ENCODE results near the gene DHX35. TPM values are rescaled to one million over a fixed set of nuclear protein-coding genes. Genes with fewer than 3 reads are reported as not detected.

Gene DHX35
- polyA plus RNA-seq, 3 donors = 1.6 to 11.2 (median 2.7) TPM

DNA sequence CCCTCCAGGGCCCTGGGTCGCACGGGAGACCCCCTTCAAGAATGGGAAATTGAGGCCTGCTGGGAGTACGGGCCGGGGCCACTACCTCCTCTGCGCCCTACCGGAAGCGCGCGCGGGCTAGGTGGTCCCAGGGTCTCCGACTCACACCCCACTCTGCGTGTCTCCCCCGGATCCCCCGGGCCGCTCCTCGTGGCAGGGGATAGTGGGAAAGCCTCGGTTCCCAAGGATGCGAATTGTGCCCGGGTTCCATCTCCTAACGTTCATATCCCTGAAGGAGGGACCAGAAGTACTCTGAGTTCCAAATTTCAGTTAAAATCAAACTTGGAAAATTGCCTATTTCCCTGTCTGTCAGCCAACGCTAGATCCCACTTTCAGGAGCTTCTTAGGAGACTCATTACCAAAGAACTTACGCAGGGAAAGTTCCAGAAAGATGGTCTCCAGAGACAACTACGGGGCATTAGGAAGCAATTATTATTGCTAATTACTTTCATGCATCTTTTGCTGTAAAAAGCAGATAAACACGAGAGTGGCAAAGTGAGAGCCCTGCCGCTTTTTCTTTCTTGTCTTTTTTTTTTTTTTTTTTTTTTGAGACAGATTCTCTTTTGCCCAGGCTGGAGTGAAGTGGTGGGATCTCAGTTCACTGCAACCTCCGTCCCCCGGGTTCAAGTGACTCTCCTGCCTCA is 35.1 kb upstream of the DHX35 start:
- Histone ChIP-seq H4K20me1 (ENCODE audit: insufficient read depth, low read length) (no peaks in the 10 kb centered on the region), H3K27ac (ENCODE audit: low read depth in 1 of 2, low read length in 2 of 2) (no peak overlapping the region), H3K79me2 (ENCODE audit: insufficient read depth, low read length) (peaks cover 56% of the 10 kb centered on the region), H2AFZ (ENCODE audit: insufficient read depth, low read depth, low read length, poor library complexity, severe bottlenecking) (peak overlapping the region; percentile 85), H3K4me1 (ENCODE audit: control insufficient read depth in 1 of 2, insufficient read depth in 2 of 2, low read length in 2 of 2) (peaks cover 25 to 31% of the 10 kb centered on the region in 2 donors), H3K36me3 (replicated peaks in 1 of 2; ENCODE audit: control insufficient read depth in 1 of 2, insufficient read depth in 2 of 2, low read length in 2 of 2) (peaks cover 0 to 5% of the 10 kb centered on the region in 2 donors), H3K27me3 (ENCODE audit: control insufficient read depth in 2 of 2, insufficient read depth in 2 of 2, low read length in 2 of 2) (no peaks in the 10 kb centered on the region), H3K9ac (ENCODE audit: insufficient read depth, low read length, poor library complexity, severe bottlenecking) (peak overlapping the region; percentile 66), H3K4me3 (replicated peaks in 1 of 3; ENCODE audit: low read depth in 2 of 3, low read length in 3 of 3) (peak overlapping the region; percentile 37 to 86 (median 80)), H3K4me2 (replicated peaks; ENCODE audit: extremely low read depth, low read length, poor library complexity, severe bottlenecking) (peak overlapping the region; percentile 99), H3K9me3 (replicated peaks in 1 of 2; ENCODE audit: control insufficient read depth in 1 of 2, insufficient read depth in 1 of 2, low read length in 2 of 2) (no peaks in the 10 kb centered on the region)
- DNase-seq = no peak
- Mint-ChIP-seq H3K9me3 (peaks cover 0 to 5% (median 0%) of the 10 kb centered on the region in 7 donors), H3K4me1 (peaks cover 44% of the 10 kb centered on the region), H3K27me3 (ENCODE audit: low read depth in 3 of 3) (no peaks in the 10 kb centered on the region), H3K4me3 (peak overlapping the region; percentile 78 to 87), H3K27ac (peak overlapping the region in 1 of 7 donors; percentile 30), H3K36me3 (peaks cover 5 to 8% of the 10 kb centered on the region in 2 donors)
- TF ChIP-seq, protein P1, sequence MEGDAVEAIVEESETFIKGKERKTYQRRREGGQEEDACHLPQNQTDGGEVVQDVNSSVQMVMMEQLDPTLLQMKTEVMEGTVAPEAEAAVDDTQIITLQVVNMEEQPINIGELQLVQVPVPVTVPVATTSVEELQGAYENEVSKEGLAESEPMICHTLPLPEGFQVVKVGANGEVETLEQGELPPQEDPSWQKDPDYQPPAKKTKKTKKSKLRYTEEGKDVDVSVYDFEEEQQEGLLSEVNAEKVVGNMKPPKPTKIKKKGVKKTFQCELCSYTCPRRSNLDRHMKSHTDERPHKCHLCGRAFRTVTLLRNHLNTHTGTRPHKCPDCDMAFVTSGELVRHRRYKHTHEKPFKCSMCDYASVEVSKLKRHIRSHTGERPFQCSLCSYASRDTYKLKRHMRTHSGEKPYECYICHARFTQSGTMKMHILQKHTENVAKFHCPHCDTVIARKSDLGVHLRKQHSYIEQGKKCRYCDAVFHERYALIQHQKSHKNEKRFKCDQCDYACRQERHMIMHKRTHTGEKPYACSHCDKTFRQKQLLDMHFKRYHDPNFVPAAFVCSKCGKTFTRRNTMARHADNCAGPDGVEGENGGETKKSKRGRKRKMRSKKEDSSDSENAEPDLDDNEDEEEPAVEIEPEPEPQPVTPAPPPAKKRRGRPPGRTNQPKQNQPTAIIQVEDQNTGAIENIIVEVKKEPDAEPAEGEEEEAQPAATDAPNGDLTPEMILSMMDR (IDR thresholded peaks at IDR 0.05) = no peak
- intact Hi-C loops (cut with micrococcal nuclease) = loop anchor here (2.0 to 5.0 kb wide), 2 partner anchors 35 to 36 kb away; partner anchors contain the start of gene DHX35 (in 2 of the 2)
- 1% methylated on average over 14 of the region's 27 CpGs for WGBS (ENCODE audit: insufficient coverage)

DNA sequence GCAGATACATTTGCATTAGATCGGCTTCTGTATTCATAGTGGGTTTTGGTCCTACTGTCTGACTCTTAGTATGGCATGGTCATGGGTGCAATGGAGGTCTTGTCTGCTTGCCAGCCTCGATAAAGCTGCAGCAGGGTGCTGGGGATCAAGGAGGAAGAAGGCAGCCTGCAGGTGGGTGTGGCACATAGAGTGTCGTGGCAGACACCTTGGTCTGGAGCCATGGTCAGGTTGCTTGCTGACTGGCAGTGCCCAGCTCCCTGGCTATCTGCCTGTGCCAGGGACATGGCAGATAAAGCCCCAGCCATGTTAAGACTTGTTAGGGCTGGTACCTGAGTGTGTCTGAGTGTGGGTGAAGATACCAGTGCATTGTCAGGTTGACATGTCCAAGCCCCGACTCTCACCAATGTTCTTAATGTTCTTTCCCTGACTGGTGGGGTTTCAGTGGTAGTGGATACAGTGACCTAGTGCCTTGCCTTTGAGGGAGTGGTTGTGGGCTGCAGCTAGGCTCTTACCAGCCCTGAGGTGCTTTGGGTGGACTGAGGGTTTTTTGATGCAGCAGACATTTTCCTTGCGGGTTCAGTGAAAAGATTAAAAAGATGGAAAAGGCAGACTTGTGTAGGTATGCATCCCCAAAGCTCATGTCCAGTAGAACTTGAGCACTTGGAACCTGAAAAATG is 34.1 kb upstream of the DHX35 start:
- no peak for DNase-seq
- H3K4me3 ChIP-seq (replicated peaks in 1 of 3; ENCODE audit: low read depth in 2 of 3, low read length in 3 of 3) = peak overlapping the region in 1 of 3 experiments; percentile 4
- peaks cover 25 to 31% of the 10 kb centered on the region in 2 donors for H3K4me1 ChIP-seq (ENCODE audit: control insufficient read depth in 1 of 2, insufficient read depth in 2 of 2, low read length in 2 of 2)
- Mint-ChIP-seq H3K27ac (no peak overlapping the region), H3K4me1 (peaks cover 50% of the 10 kb centered on the region), H3K9me3 (peaks cover 0 to 5% (median 0%) of the 10 kb centered on the region in 7 donors), H3K27me3 (ENCODE audit: low read depth in 3 of 3) (no peaks in the 10 kb centered on the region), H3K4me3 (peak overlapping the region; percentile 42 to 45), H3K36me3 (peaks cover 5 to 8% of the 10 kb centered on the region in 2 donors)
- peak overlapping the region; percentile 11 for H3K4me2 ChIP-seq (replicated peaks; ENCODE audit: extremely low read depth, low read length, poor library complexity, severe bottlenecking)
- whole genome bisulfite sequencing (ENCODE audit: insufficient coverage) = 68% methylated on average over 4 of the region's 5 CpGs
- no peaks in the 10 kb centered on the region for H3K27me3 ChIP-seq (ENCODE audit: control insufficient read depth in 2 of 2, insufficient read depth in 2 of 2, low read length in 2 of 2)
- no peaks in the 10 kb centered on the region for H4K20me1 ChIP-seq (ENCODE audit: insufficient read depth, low read length)
- H3K79me2 ChIP-seq (ENCODE audit: insufficient read depth, low read length) = peaks cover 65% of the 10 kb centered on the region
- no peaks in the 10 kb centered on the region for H3K9me3 ChIP-seq (replicated peaks in 1 of 2; ENCODE audit: control insufficient read depth in 1 of 2, insufficient read depth in 1 of 2, low read length in 2 of 2)
- TF ChIP-seq, protein P1 (IDR thresholded peaks at IDR 0.05) = no peak
- H3K9ac ChIP-seq (ENCODE audit: insufficient read depth, low read length, poor library complexity, severe bottlenecking) = peak overlapping the region; percentile 21
- H2AFZ ChIP-seq (ENCODE audit: insufficient read depth, low read depth, low read length, poor library complexity, severe bottlenecking) = no peak overlapping the region
- intact Hi-C loops (cut with micrococcal nuclease) = loop anchor here (2.0 to 5.0 kb wide), 2 partner anchors 34 to 35 kb away; partner anchors contain the start of gene DHX35 (in 2 of the 2)
- no peak overlapping the region for H3K27ac ChIP-seq (ENCODE audit: low read depth in 1 of 2, low read length in 2 of 2)
- H3K36me3 ChIP-seq (replicated peaks in 1 of 2; ENCODE audit: control insufficient read depth in 1 of 2, insufficient read depth in 2 of 2, low read length in 2 of 2) = peaks cover 0 to 5% of the 10 kb centered on the region in 2 donors

Measured in CD14-positive monocyte (primary cell).